Measurements from ENCODE around the gene GRK3. TPM values are rescaled to one million over a fixed set of nuclear protein-coding genes. Genes with fewer than 3 reads are reported as not detected.
"Not testable (repeated sequence)": the region's sequence is repeated elsewhere in the genome, so short reads cannot be mapped to it uniquely, and the experiment has no call there.

The GRK3 gene
- total RNA-seq, 1 donor from 2014 or later: 7.1 TPM

DNA sequence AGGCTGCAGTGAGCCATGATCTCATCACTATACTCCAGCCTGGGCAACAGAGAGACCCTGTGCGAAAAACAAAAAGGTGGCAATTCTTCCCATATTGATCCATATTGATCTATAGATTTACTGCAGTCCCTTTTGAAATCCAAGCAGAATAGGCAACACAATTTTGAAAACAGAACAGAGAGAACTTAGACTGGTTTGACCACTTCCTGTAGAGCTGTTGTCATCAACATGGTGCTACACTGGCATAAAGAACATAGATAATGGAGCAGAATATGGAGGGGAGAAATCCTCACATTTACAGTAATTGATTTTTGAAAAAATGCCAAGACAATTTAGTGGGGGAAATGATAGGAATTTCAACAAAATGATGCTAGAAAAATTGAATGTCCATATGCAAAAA is 34.1 kb downstream of the GRK3 start:
- H3K27me3 Mint-ChIP-seq (ENCODE audit: unreplicated experiment): peaks cover 2% of the 10 kb centered on the region
- no peaks in the 10 kb centered on the region for H3K9me3 Mint-ChIP-seq (ENCODE audit: unreplicated experiment)
- H3K27ac Mint-ChIP-seq (ENCODE audit: unreplicated experiment): no peak overlapping the region
- H3K4me1 Mint-ChIP-seq (ENCODE audit: unreplicated experiment): no peaks in the 10 kb centered on the region
- no peak overlapping the region for H3K4me3 Mint-ChIP-seq (ENCODE audit: unreplicated experiment)
- TF ChIP-seq, protein P1, sequence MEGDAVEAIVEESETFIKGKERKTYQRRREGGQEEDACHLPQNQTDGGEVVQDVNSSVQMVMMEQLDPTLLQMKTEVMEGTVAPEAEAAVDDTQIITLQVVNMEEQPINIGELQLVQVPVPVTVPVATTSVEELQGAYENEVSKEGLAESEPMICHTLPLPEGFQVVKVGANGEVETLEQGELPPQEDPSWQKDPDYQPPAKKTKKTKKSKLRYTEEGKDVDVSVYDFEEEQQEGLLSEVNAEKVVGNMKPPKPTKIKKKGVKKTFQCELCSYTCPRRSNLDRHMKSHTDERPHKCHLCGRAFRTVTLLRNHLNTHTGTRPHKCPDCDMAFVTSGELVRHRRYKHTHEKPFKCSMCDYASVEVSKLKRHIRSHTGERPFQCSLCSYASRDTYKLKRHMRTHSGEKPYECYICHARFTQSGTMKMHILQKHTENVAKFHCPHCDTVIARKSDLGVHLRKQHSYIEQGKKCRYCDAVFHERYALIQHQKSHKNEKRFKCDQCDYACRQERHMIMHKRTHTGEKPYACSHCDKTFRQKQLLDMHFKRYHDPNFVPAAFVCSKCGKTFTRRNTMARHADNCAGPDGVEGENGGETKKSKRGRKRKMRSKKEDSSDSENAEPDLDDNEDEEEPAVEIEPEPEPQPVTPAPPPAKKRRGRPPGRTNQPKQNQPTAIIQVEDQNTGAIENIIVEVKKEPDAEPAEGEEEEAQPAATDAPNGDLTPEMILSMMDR (IDR thresholded peaks at IDR 0.05; ENCODE audit: unreplicated experiment): no peak
- DNase-seq (ENCODE audit: low spot score): no peak
- H3K36me3 Mint-ChIP-seq (ENCODE audit: low read depth, unreplicated experiment): no peaks in the 10 kb centered on the region

DNA sequence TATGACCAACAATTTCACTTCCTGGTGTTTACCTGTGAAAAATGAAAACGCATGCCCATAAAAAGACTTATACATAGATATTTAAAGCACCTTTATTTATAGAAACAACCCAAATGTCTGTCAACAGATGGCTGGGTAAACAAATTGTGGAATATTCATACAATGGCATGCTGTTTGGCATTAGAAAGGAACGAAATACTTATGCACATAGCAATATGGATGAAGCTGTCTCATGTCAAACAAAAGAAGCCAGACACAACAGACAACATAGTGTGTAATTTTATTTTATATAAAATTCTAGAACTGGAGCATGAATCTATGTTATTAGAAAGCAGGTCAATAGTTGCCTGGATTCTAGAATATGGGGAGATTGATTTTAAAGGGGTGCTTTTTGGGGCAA is 38.0 kb downstream of the GRK3 start:
- TF ChIP-seq, protein P1 (IDR thresholded peaks at IDR 0.05; ENCODE audit: unreplicated experiment): no peak
- H3K9me3 Mint-ChIP-seq (ENCODE audit: unreplicated experiment): no peaks in the 10 kb centered on the region
- H3K4me1 Mint-ChIP-seq (ENCODE audit: unreplicated experiment): no peaks in the 10 kb centered on the region
- H3K4me3 Mint-ChIP-seq (ENCODE audit: unreplicated experiment): no peak overlapping the region
- H3K36me3 Mint-ChIP-seq (ENCODE audit: low read depth, unreplicated experiment): no peaks in the 10 kb centered on the region
- H3K27ac Mint-ChIP-seq (ENCODE audit: unreplicated experiment): no peak overlapping the region
- H3K27me3 Mint-ChIP-seq (ENCODE audit: unreplicated experiment): peaks cover 2% of the 10 kb centered on the region
- DNase-seq (ENCODE audit: low spot score): no peak

DNA sequence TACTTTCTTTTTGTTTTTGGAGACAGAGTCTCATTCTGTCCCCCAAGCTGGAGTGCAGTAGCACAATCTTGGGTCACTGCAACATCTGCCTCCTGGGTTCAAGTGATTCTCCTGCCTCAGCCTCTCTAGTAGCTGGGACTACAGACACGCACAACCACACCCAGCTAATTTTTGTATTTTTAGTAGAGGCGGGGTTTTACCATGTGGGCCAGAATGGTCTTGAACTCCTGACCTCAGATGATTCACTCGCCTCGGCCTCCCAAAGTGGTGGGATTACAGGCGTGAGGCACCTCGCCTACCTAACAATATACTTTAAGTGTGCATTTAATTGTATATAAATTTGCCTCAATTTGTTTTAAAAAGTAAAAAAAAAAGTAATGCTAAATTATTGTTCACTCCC is 38.4 kb downstream of the GRK3 start:
- DNase-seq (ENCODE audit: low spot score): no peak
- TF ChIP-seq, protein P1 (IDR thresholded peaks at IDR 0.05; ENCODE audit: unreplicated experiment): no peak
- no peak overlapping the region for H3K4me3 Mint-ChIP-seq (ENCODE audit: unreplicated experiment)
- H3K27me3 Mint-ChIP-seq (ENCODE audit: unreplicated experiment): peaks cover 2% of the 10 kb centered on the region
- no peaks in the 10 kb centered on the region for H3K4me1 Mint-ChIP-seq (ENCODE audit: unreplicated experiment)
- H3K36me3 Mint-ChIP-seq (ENCODE audit: low read depth, unreplicated experiment): no peaks in the 10 kb centered on the region
- no peaks in the 10 kb centered on the region for H3K9me3 Mint-ChIP-seq (ENCODE audit: unreplicated experiment)
- H3K27ac Mint-ChIP-seq (ENCODE audit: unreplicated experiment): no peak overlapping the region

DNA sequence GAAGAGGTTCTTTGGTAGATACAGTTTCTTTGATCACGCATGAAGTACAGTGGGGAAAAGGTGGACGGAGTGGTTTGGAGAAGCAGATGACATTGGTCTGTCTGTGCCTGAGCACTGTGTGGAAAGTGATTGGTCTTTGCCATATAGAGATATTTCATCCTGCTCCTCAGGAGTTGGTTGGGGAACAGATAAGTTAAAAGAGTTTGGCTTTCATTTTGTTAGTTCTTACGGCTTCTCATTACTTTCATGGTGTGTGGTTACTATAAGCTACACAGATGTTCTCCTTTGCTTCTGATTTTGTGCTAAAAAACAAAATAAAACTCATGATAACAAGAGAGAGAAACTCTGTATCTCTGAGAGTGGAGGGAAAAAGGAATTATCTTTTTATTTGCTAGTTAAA is 40.7 kb downstream of the GRK3 start:
- not testable (repeated sequence) for DNase-seq (ENCODE audit: low spot score); H3K4me1 Mint-ChIP-seq (ENCODE audit: unreplicated experiment); H3K36me3 Mint-ChIP-seq (ENCODE audit: low read depth, unreplicated experiment); H3K27me3 Mint-ChIP-seq (ENCODE audit: unreplicated experiment); H3K4me3 Mint-ChIP-seq (ENCODE audit: unreplicated experiment); H3K9me3 Mint-ChIP-seq (ENCODE audit: unreplicated experiment); H3K27ac Mint-ChIP-seq (ENCODE audit: unreplicated experiment)

DNA sequence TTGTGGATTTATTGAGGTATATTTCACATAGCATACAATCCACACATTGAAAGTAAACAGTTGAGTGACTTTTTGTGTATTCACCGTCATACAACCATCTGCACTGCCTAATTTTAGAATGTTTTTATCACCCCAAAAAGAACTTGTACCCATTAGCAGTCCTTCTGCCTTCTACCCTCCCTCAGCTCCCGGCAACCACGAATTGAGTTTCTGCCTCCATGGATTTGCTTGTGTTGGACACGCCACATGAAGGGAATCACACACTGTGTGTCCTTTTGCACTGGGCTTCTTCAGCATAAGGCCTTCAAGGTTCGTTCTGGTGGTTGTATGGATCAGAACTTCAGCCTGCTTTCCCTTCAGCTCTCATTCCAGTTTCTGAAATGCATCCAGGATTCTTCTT is 41.1 kb downstream of the GRK3 start:
- not testable (repeated sequence) for DNase-seq (ENCODE audit: low spot score); H3K4me1 Mint-ChIP-seq (ENCODE audit: unreplicated experiment); H3K4me3 Mint-ChIP-seq (ENCODE audit: unreplicated experiment); H3K9me3 Mint-ChIP-seq (ENCODE audit: unreplicated experiment); H3K27ac Mint-ChIP-seq (ENCODE audit: unreplicated experiment); H3K27me3 Mint-ChIP-seq (ENCODE audit: unreplicated experiment); H3K36me3 Mint-ChIP-seq (ENCODE audit: low read depth, unreplicated experiment)

DNA sequence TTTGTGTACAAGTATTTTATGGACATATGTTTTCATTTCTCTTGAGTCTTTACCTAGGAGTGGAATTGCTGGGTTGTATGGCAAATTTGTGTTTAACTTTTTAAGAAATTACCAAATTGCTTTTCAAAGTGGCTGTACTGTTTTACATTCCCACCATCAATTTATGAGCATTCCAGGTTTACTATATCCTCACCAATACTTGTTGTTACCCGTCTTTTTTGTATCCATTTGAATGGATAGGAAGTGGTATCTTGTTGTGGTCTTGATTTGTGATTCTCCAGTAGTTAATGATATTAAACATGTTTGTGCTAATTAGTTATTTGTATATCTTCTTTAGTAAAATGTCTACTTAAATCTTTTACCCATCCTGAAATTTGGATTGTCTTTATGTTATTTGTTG is 46.8 kb downstream of the GRK3 start:
- H3K9me3 Mint-ChIP-seq (ENCODE audit: unreplicated experiment); H3K27ac Mint-ChIP-seq (ENCODE audit: unreplicated experiment); DNase-seq (ENCODE audit: low spot score): not testable (repeated sequence)

DNA sequence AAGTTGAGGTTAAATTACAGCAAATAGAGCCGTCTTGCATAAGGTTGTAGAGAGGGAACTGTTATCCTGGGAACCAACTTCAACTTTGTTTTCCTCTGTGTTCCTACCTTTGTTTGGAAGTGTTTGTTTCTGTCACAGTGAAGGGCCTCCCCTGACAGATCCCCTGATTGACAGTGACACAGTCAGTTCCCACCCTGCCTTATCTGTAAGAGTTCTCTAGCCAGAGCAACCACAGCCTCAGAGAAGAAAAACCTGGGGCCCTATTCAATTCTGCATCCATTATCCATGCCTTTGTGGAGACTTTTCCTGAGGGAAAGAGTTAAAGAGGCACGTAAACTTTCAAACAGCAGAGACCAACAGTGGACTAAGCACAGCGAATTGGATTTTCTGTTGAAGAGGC is 48.7 kb downstream of the GRK3 start:
- H3K27ac Mint-ChIP-seq (ENCODE audit: unreplicated experiment); DNase-seq (ENCODE audit: low spot score); H3K27me3 Mint-ChIP-seq (ENCODE audit: unreplicated experiment); H3K9me3 Mint-ChIP-seq (ENCODE audit: unreplicated experiment); H3K36me3 Mint-ChIP-seq (ENCODE audit: low read depth, unreplicated experiment); H3K4me3 Mint-ChIP-seq (ENCODE audit: unreplicated experiment); H3K4me1 Mint-ChIP-seq (ENCODE audit: unreplicated experiment): not testable (repeated sequence)

More for the DNA sequence above, 46.8 kb downstream of the GRK3 start:
- not testable (repeated sequence) for H3K27me3 Mint-ChIP-seq (ENCODE audit: unreplicated experiment); H3K36me3 Mint-ChIP-seq (ENCODE audit: low read depth, unreplicated experiment); H3K4me3 Mint-ChIP-seq (ENCODE audit: unreplicated experiment); H3K4me1 Mint-ChIP-seq (ENCODE audit: unreplicated experiment)

DNA sequence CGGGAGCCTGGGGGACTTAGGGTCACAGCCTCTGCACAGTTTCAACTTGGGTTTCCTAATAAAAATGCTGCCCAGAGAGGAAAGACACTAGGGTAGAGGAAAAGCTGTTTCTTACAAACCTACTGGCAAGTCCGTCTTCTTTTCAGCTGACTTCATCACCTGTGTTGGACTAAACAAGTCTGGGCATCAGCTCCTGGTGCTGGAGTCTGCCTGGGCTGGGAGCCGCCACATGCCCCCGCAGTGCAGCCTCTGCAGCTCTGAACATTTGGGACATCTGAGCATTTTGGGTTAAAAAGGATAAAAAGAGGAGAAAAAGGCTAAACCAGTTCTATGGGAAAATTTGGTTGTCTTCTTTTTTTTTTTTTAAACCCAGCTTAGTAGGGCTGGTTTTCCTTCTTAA is 49.1 kb downstream of the GRK3 start:
- H3K27ac Mint-ChIP-seq (ENCODE audit: unreplicated experiment); DNase-seq (ENCODE audit: low spot score); H3K36me3 Mint-ChIP-seq (ENCODE audit: low read depth, unreplicated experiment); H3K27me3 Mint-ChIP-seq (ENCODE audit: unreplicated experiment); H3K4me1 Mint-ChIP-seq (ENCODE audit: unreplicated experiment); H3K4me3 Mint-ChIP-seq (ENCODE audit: unreplicated experiment); H3K9me3 Mint-ChIP-seq (ENCODE audit: unreplicated experiment): not testable (repeated sequence)

DNA sequence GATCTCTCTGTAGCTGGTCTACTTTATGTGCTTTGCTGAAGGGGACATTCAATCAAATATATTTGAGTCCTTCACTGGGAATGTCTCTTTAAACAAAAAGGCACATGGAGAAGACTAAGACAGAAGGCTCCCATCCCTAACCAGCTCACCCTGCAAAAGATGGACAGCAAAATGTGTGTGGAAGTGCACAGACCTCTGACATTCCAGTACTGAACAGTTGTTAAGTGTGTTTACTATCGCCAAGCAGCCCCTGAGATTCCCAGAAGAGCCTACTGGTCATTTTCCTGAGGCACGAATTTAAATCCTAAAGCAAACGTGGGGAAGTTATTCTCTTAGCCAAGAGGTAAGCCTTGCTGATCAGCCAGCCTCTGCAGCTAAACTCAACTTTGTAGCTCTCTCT is 50.3 kb downstream of the GRK3 start:
- not testable (repeated sequence) for H3K27ac Mint-ChIP-seq (ENCODE audit: unreplicated experiment); H3K4me3 Mint-ChIP-seq (ENCODE audit: unreplicated experiment); H3K9me3 Mint-ChIP-seq (ENCODE audit: unreplicated experiment); DNase-seq (ENCODE audit: low spot score); H3K36me3 Mint-ChIP-seq (ENCODE audit: low read depth, unreplicated experiment); H3K4me1 Mint-ChIP-seq (ENCODE audit: unreplicated experiment); H3K27me3 Mint-ChIP-seq (ENCODE audit: unreplicated experiment)

Measured in endothelial cell (in vitro differentiated cells).